AG04449 (cell line): ENCODE measurements around the gene KIF5C.

Experiments used
- CTCF ChIA-PET: fragments of 350-600 bp; formaldehyde crosslinking; extraction: SDS; loops from one replicate; lab custom pipeline; 2021; ENCODE audit warnings: antibody characterized with exemption; lab: Yijun Ruan, JAX
- POLR2A ChIA-PET: fragments of 400-600, 350-600 bp; formaldehyde crosslinking; extraction: SDS; loops from one replicate; lab custom pipeline; 2020; ENCODE audit warnings: antibody characterized with exemption, inconsistent platforms; lab: Yijun Ruan, JAX
- DNase-seq: peaks from one replicate; pipeline ENCODE4 v3.0.0-alpha.2; 2010; ENCODE audit warnings: low read depth, low spot score
- H3K4me3 ChIP-seq: 2 replicates; pipeline ENCODE4 v1.5.1; 2011; ENCODE audit warnings: low read depth, mild to moderate bottlenecking, control low read depth, low read length
- TF ChIP-seq, protein P1 (sequence below): IDR thresholded peaks from one replicate; pipeline ENCODE4 v1.5.1; 2011; ENCODE audit warnings: mild to moderate bottlenecking, moderate library complexity, low read length, control low read depth, inconsistent platforms; ENCODE audit not compliant: insufficient read depth; ENCODE audit errors: missing control alignments

KIF5C gene

DNA sequence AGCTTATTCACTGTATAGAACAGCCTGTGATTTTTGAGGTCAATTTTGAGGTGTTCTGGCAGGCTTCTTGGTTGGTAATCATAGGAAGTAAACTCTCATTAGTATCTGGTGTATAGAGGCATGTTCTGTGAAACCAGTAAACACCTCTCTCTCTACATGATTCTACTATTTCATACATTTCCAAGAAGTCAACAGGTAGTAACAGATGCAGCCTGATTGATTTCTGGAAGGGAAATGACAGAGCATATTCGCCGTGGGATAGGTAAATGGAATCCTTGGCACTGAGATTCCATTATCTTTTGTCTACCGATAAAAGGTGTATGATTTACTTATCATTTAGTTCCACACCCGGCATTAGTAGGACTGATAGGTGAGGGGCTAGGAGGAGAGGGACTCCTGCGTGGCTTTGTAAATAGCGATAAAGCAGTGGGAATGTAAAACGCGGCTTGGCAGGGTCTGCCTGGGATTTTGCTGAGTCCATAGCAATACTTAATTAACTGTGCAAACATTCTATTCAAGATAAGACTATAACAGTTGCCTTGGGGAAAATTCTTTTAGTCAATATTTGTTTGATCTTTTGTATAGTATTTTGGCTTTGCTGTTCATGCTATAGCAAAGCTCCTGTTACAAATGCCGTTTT lies 195.8 kb downstream of the KIF5C start:
- CTCF ChIA-PET: no interaction called here
- POLR2A ChIA-PET: no interaction called here

DNA sequence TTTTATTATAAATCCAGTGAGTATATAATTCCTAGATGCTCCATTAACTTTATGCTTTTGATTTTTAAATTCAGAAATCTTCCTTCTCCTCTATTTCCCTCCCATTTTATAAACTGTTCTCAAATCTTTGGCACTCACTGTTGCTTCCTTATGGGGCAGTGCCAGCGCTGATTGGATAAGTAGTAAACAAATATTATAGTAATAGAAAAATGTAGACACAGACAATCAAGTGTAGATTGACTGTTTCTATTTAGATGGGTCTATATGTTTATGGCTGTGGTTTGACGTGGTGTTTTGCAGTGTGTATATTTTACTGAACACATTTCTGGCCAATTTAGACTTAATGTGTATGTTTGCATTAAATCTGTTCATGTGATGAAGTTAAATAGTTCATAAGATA lies 200.1 kb downstream of the KIF5C start:
- CTCF ChIA-PET: interaction anchor here (0.9 kb wide), 1 partner anchor 13 kb away, joined by 3 read pairs; no protein-coding TSS in a partner anchor
- H3K4me3 ChIP-seq: no peak overlapping the region
- POLR2A ChIA-PET: no interaction called here
- TF ChIP-seq, protein P1, sequence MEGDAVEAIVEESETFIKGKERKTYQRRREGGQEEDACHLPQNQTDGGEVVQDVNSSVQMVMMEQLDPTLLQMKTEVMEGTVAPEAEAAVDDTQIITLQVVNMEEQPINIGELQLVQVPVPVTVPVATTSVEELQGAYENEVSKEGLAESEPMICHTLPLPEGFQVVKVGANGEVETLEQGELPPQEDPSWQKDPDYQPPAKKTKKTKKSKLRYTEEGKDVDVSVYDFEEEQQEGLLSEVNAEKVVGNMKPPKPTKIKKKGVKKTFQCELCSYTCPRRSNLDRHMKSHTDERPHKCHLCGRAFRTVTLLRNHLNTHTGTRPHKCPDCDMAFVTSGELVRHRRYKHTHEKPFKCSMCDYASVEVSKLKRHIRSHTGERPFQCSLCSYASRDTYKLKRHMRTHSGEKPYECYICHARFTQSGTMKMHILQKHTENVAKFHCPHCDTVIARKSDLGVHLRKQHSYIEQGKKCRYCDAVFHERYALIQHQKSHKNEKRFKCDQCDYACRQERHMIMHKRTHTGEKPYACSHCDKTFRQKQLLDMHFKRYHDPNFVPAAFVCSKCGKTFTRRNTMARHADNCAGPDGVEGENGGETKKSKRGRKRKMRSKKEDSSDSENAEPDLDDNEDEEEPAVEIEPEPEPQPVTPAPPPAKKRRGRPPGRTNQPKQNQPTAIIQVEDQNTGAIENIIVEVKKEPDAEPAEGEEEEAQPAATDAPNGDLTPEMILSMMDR: no peak
- DNase-seq: no peak

More for the DNA sequence above, 195.8 kb downstream of the KIF5C start:
- DNase-seq: no peak
- TF ChIP-seq, protein P1: no peak
- no peak overlapping the region for H3K4me3 ChIP-seq

GRCh38 chr2:149075853-149076252 lies 200.8 kb downstream of the KIF5C start:
- TF ChIP-seq, protein P1: no peak
- ChIA-PET POLR2A (no interaction called here), CTCF (interaction anchor here (1.8 kb wide), 1 partner anchor 57 kb away, joined by 5 read pairs; no protein-coding TSS in a partner anchor)
- H3K4me3 ChIP-seq: no peak overlapping the region
- DNase-seq: no peak
